Measurements from ENCODE around the gene TAGAP.
"Not testable (repeated sequence)": the region's sequence is repeated elsewhere in the genome, so short reads cannot be mapped to it uniquely, and the experiment has no call there.

DNA sequence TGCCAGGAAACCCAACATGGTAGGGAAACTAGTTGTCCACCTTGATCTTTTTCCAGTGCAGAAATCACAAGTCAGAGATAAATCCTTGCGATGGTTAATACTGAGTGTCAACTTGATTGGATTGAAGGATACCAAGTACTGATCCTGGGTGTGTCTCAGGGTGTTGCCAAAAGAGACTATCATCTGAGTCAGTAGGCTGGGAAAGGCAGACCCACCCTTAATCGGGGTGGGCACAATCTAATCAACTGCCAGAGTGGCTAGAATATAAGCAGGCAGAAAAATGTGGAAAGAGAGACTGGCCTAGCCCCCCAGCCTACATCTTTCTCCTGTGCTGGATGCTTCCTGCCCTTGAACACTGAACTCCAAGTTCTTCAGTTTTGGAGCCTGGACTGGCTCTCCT lies 55.1 kb downstream of the TAGAP start:
- not testable (repeated sequence) for TF ChIP-seq ZFP3, OSR1 (CRISPR knock-in tag; IDR thresholded peaks at IDR 0.05)
- TF ChIP-seq, protein P1, sequence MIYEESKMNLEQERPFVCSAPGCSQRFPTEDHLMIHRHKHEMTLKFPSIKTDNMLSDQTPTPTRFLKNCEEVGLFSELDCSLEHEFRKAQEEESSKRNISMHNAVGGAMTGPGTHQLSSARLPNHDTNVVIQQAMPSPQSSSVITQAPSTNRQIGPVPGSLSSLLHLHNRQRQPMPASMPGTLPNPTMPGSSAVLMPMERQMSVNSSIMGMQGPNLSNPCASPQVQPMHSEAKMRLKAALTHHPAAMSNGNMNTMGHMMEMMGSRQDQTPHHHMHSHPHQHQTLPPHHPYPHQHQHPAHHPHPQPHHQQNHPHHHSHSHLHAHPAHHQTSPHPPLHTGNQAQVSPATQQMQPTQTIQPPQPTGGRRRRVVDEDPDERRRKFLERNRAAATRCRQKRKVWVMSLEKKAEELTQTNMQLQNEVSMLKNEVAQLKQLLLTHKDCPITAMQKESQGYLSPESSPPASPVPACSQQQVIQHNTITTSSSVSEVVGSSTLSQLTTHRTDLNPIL (CRISPR knock-in tag; IDR thresholded peaks at IDR 0.05; ENCODE audit: low read depth): not testable (repeated sequence)

Measured in SK-N-SH treated with all-trans-retinoic acid at 6 μM for 48 hours (cell line).